NOMO-1 treated with dmso at 0.1 percent for 144 hours (cell line): ENCODE measurements around the gene COG5.

Source experiments
- DNase-seq: peaks from one replicate; lab custom pipeline; 2025; ENCODE audit not compliant: unreplicated experiment; lab: John Stamatoyannopoulos, UW

COG5 gene

GRCh38 chr7:107396081-107396480 is 167.6 kb downstream of the COG5 start:
- DNase-seq, result no peak

- no peak for DNase-seq
These were observed 168.9 kb downstream of the COG5 start for GRCh38 chr7:107394831-107395230.

DNA sequence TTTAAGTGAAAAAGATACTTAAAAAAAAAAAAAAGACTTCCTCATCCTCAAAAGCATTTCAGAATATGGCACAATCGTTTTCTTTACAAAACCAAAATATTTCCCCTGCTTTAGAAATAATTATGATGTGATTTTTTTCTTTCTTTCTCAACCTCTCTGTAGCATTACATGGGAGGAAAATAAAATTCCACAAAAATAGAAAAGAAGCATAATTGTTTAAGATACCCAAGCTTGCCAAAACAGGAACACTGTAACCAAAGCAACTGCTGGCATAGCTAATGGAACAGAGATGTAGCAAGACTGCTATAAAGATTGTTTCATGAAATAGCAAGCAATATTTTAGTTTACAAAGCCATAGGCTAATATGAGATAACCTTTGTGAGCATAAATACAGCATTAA is 169.4 kb downstream of the COG5 start:
- no peak for DNase-seq

- DNase-seq, result no peak
These were observed 170.9 kb downstream of the COG5 start for GRCh38 chr7:107392830-107393229.

DNA sequence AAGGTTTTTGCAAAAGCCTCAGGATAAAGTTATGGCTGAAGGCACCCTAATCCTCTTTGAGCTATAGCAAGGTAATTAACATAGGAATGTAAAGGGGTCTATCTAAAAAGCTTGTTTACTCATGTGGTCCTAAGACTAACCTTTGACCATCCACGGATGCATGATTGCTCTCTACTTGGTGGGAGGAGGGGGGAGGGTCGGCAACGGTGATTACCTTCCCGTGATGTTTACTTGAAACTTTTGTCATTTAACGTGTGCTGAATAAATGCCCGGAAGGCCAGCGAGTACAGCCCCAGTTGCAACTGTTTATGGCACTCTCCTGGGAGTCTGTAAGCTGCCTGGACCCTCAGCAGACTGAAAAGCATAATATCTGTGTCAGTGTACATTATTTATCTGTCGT is 172.8 kb downstream of the COG5 start:
- no peak for DNase-seq

DNA sequence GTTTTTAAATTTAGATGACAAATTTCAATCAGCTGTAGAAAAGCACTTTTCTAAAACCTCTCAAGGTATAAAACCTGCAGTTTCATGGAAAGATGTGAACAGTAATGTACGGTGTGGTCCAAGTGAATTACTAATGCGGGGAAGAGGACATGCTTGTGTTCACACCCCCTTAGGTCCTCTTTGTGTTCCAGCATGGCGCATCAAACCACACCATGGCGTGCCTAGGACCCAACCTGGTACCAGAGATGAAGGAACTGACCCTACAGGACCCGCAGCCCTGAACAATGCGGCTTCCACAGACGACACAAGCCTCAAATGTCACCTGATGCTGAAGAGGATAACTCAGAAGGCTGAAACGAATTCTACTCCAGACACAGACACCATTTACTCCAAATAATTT is 175.1 kb downstream of the COG5 start:
- no peak for DNase-seq

DNA sequence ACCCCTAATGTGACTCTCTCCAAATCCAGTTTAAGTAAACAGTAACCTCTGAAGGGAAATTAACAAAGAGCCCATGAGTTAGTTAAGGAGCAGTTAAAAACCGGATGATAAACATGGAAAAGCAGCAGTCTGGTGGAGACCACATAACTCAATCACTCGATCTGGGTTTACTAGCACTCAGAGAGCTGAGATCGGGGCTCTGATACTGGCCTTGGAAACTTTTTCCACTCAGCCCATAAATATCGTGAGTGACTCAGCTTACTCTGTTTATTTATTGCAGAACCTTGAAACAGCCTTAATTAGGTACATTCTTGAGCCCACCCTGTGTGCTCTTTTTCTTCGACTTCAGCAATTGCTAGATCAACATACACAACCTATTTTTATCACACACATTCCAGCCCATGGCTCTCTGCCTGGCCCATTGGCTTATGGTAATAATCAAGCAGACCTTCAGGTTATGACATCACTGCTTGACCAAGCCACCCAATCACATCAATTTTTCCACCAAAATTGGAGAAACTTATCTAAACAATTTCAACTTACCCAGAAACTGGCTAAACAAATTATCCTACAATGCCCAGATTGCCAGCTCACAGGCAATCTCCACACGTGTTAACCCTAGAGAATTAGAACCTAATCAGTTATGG is 176.0 kb downstream of the COG5 start:
- no peak for DNase-seq

DNA sequence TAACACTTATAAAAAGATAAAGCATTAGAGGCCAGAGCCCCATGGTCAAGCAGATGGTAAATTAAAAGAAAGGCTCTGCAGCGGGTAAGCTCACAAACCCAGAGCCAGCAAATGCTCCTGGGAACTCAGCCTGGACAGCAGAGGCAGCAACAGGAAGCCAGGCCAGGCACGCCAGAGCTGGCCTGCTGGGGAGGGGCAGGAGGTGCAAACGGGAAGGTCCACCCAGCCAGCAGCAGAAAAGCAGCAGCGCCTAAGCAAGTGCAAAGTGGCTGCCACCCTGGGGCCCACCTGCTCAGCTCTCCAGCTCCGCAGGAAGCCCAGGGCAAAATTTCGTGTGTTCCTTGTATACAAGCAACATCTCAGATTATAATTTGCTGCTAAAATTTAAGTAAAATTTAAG is 176.6 kb downstream of the COG5 start:
- no peak for DNase-seq

GRCh38 chr7:107386548-107387102 is 177.1 kb downstream of the COG5 start:
- DNase-seq, result no peak

DNA sequence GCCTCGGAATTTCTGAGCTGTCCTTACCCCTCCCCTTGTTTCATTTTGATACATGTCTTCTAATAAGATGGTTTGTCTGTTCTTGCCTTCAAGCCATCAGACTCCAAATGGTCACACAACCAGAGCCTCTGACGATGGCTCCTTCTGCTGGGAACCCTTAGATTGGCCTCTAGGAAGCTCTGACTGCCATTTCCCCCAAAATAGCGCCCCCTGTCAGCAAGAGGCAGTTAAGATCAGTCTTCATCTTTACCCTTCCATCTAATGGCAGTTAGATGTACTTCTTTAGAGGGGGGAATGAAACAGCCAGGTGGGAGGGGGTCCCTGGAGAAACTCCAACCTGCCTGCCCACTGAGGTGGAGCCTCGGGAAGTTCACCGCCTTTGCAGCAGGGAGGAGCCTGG is 179.7 kb downstream of the COG5 start:
- no peak for DNase-seq

DNA sequence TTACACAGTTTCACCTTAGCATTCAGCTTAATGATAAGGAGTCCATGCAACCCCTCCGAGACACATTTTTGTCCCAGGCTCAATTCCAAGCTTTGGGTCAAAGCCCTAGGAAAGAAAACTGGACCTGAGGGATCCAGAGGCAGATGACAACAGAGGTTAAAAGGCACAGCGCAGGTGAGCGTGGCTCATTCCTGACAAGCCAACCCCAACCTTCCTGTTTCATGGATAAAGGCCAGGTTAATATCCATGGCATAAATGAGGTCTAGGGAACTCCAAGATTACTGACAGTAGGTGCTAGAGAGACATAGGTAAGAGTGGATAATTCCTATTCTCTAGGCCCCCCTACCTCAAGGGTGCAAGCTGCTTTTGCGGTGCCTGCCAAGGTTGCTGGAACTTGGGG is 180.5 kb downstream of the COG5 start:
- DNase-seq, result no peak

- no peak for DNase-seq
These were observed 182.3 kb downstream of the COG5 start for GRCh38 chr7:107381453-107381852.

- DNase-seq, result no peak
These were observed 190.4 kb downstream of the COG5 start for GRCh38 chr7:107373354-107373753.

DNA sequence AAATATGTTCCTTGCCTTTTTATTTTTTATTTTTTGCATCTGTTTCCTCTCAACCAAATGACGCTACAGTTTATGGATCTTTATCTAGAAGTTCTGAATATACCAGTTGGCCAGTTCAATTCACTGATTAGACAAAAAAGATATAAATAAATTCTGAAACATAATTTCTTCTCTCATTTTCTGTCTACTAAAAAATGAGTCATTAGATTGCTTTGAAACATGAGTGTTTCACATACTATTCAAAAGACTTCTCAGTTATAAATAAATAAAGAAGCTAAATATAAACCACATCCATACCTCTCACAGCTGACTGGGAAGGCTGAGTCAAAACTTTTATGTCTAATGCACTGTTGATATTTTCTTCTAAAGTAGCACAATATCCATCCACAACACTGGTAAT is 191.4 kb downstream of the COG5 start:
- no peak for DNase-seq

DNA sequence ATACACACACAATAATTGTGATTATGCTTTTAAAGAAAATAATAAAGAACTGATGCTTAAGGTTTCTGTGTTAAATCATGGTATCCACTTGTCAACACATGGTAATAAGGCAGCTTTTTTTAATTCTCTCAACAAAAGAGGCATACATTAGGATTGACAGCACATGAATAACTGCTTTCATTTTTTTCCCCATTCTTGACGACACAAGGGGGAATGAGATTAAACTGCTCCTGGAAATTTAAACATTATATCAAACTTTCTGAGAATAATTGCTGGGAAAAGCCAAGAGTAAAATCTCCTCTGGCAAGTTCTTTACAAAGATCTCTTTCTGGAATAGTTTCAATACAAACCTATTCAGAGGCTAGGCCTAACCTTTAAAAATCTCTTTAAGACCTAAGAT is 192.9 kb downstream of the COG5 start:
- DNase-seq, result no peak

- DNase-seq, result no peak
These were observed 198.9 kb downstream of the COG5 start for GRCh38 chr7:107364787-107365186.

DNA sequence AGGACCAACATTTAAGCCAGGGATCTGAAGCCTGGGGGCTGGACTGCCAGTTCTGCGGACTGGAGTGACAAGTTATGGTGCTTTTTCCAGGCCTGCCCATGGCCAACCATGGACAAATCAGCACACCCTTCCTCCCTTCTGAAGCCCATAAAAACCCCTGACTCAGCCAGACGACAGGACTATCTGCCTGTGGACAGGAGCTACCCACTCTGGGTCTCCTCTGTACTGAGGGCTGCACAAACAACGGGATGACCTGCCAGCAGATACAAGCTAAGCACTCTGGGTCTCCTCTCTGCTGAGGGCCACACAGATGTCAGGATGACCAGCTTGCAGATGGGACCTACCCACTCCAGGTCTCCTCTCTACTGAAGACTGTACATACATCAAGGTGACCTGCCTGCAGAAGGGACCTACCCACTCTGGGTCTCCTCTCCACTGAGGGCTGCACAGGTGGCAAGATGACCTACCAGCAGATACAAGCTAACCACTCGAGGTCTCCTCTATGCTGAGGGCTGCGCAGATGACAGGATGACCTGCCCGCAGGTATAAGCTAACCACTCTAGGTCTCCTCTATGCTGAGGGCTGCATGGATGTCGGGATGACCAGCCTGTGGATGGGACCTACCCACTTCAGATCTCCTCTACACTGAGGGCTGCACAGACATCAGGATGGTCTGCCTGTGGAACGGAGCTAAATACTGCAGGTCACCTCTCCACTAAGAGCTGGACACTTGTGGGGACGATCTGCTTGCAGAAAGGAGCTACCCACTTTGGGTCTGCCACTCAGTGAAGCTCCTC is 204.0 kb downstream of the COG5 start:
- DNase-seq, result no peak

DNA sequence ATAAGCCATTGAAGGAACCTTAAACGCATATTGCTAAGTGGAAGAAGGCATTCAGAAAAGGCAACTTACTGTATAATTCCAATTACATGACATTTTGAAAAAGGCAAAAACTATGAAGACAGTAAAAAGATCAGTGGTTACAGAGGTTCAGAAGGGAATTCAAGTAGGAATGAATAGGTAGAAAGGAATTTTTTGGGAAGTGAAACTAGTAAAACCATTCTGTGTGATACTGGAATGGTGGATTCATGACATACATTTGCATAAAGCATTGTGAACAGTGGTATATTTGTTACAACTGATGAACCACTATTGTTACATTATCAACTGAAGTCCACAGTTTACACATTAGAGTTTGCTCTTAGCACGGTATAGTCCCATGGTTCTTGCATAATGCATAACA is 208.1 kb downstream of the COG5 start:
- no peak for DNase-seq

- DNase-seq, result no peak
These were observed 209.1 kb downstream of the COG5 start for GRCh38 chr7:107354640-107355039.

DNA sequence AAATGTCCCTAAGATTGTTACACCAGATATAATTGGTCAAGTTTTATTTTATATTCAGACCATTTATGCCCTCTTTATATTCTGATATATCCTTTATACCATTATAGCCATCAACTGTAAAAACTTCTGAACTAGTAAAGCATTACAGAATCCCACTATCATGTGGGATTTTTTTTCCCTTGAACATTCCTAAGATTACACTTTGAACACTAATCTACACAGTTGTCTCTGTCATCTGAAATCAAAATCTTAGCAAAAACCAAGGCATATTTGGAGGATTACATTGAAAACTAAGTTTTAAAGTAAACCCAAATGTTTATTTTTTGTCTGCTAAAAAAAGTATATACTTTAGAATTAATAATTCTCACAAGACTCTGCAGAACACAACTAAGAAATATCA is 210.0 kb downstream of the COG5 start:
- no peak for DNase-seq

GRCh38 chr7:107345898-107346297 is 217.8 kb downstream of the COG5 start:
- no peak for DNase-seq

- DNase-seq, result no peak
These were observed 218.9 kb downstream of the COG5 start for GRCh38 chr7:107344799-107345198.

- no peak for DNase-seq
These were observed 219.4 kb downstream of the COG5 start for GRCh38 chr7:107344286-107344685.
